Fibroblast of the aortic adventitia (primary cell): ENCODE measurements around the gene EXOC4. TPM values are rescaled to one million over a fixed set of nuclear protein-coding genes. Genes with fewer than 3 reads are reported as not detected.

Experiments used
- DNase-seq: peaks from one replicate; pipeline ENCODE4 v3.0.0-alpha.2; 2010; ENCODE audit warnings: low read depth
- H3K4me3 ChIP-seq: 2 replicates; pipeline ENCODE4 v1.5.1; 2011; ENCODE audit warnings: low read depth, mild to moderate bottlenecking, control low read depth, low read length, moderate library complexity
- CTCF ChIP-seq: IDR thresholded peaks from 2 replicates; pipeline ENCODE4 v1.5.1; 2011; ENCODE audit warnings: mild to moderate bottlenecking, low read length, control low read depth, inconsistent platforms; ENCODE audit not compliant: insufficient read depth
- total RNA-seq: library from RNA; depleted of rRNA; stranded (reverse); fragments of >200 nt; gene quantifications from 2 replicates; pipeline ENCODE4 v1.2.3, GENCODE V29; 2012; ENCODE audit warnings: low replicate concordance

The EXOC4 gene
- total RNA-seq, 1 donor, result 105 TPM

- DNase-seq, result peak; percentile 22
- no peak for TF ChIP-seq CTCF
Observed at GRCh38 chr7:133709036-133709880, 456.4 kb downstream of the EXOC4 start.

GRCh38 chr7:133712544-133712943 lies 459.7 kb downstream of the EXOC4 start:
- no peak for TF ChIP-seq CTCF
- DNase-seq, result no peak
- H3K4me3 ChIP-seq, result no peak overlapping the region

More at GRCh38 chr7:133709036-133709880, 456.4 kb downstream of the EXOC4 start:
- no peak overlapping the region for H3K4me3 ChIP-seq

- H3K4me3 ChIP-seq, result no peak overlapping the region
- no peak for DNase-seq
- no peak for TF ChIP-seq CTCF
Observed at GRCh38 chr7:133714654-133715053, 461.8 kb downstream of the EXOC4 start.

- no peak for DNase-seq
- no peak for TF ChIP-seq CTCF
- no peak overlapping the region for H3K4me3 ChIP-seq
Observed at GRCh38 chr7:133718131-133718530, 465.3 kb downstream of the EXOC4 start.

GRCh38 chr7:133723044-133723443 lies 470.2 kb downstream of the EXOC4 start:
- TF ChIP-seq CTCF, result no peak
- H3K4me3 ChIP-seq, result no peak overlapping the region
- no peak for DNase-seq

GRCh38 chr7:133724148-133724547 lies 471.3 kb downstream of the EXOC4 start:
- DNase-seq, result no peak
- H3K4me3 ChIP-seq, result no peak overlapping the region
- TF ChIP-seq CTCF, result no peak

GRCh38 chr7:133724694-133725093 lies 471.8 kb downstream of the EXOC4 start:
- no peak for DNase-seq
- TF ChIP-seq CTCF, result no peak
- no peak overlapping the region for H3K4me3 ChIP-seq
